ENCODE data around the gene SBNO1. TPM values are rescaled to one million over a fixed set of nuclear protein-coding genes. Genes with fewer than 3 reads are reported as not detected.

Gene SBNO1
- total RNA-seq, 1 experiment from 2014 or later = 60.8 TPM

- TF ChIP-seq, protein P1, sequence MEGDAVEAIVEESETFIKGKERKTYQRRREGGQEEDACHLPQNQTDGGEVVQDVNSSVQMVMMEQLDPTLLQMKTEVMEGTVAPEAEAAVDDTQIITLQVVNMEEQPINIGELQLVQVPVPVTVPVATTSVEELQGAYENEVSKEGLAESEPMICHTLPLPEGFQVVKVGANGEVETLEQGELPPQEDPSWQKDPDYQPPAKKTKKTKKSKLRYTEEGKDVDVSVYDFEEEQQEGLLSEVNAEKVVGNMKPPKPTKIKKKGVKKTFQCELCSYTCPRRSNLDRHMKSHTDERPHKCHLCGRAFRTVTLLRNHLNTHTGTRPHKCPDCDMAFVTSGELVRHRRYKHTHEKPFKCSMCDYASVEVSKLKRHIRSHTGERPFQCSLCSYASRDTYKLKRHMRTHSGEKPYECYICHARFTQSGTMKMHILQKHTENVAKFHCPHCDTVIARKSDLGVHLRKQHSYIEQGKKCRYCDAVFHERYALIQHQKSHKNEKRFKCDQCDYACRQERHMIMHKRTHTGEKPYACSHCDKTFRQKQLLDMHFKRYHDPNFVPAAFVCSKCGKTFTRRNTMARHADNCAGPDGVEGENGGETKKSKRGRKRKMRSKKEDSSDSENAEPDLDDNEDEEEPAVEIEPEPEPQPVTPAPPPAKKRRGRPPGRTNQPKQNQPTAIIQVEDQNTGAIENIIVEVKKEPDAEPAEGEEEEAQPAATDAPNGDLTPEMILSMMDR (IDR thresholded peaks at IDR 0.05; ENCODE audit: unreplicated experiment) = no peak
- Mint-ChIP-seq H3K4me1 (ENCODE audit: low read depth, unreplicated experiment) (peaks cover 6% of the 10 kb centered on the region), H3K27ac (ENCODE audit: unreplicated experiment) (no peak overlapping the region), H3K36me3 (ENCODE audit: insufficient read depth, unreplicated experiment) (peaks cover 77% of the 10 kb centered on the region), H3K9me3 (ENCODE audit: low read depth, unreplicated experiment) (no peaks in the 10 kb centered on the region), H3K27me3 (ENCODE audit: unreplicated experiment) (no peaks in the 10 kb centered on the region), H3K4me3 (ENCODE audit: low read depth, unreplicated experiment) (no peak overlapping the region)
- intact Hi-C loops (cut with micrococcal nuclease; ENCODE audit: unreplicated experiment) = no loop called here
- no peak for DNase-seq
- BruUV-seq (replicated peaks) = no TSS peak
- CTCF ChIA-PET = no interaction called here
Observed at GRCh38 chr12:123395236-123395635, 30.6 kb upstream of the SBNO1 start.

DNA sequence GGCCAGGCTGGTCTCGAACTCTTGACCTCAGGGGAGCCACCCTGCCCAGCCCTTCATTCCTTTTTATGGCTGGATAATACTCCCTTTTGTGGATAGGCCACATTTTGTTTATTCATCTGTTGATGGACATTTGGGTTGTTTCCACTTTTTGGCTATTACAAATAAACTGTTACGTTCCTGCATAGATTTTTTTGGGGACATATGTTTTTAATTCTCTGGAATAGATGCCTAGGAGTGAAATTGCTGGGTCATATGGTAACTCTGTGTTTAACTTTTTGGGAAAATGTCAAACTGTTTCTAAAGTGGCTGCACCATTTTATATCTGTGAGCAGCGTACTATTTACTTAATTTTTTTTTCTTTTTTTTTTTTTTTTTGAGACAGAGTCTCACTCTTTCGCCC, 29.1 kb upstream of the SBNO1 start:
- peaks cover 11% of the 10 kb centered on the region for H3K4me1 Mint-ChIP-seq (ENCODE audit: low read depth, unreplicated experiment)
- no peak overlapping the region for H3K27ac Mint-ChIP-seq (ENCODE audit: unreplicated experiment)
- CTCF ChIA-PET = no interaction called here
- DNase-seq = no peak
- H3K36me3 Mint-ChIP-seq (ENCODE audit: insufficient read depth, unreplicated experiment) = peaks cover 79% of the 10 kb centered on the region
- intact Hi-C loops (cut with micrococcal nuclease; ENCODE audit: unreplicated experiment) = no loop called here
- no peak overlapping the region for H3K4me3 Mint-ChIP-seq (ENCODE audit: low read depth, unreplicated experiment)
- no peaks in the 10 kb centered on the region for H3K9me3 Mint-ChIP-seq (ENCODE audit: low read depth, unreplicated experiment)
- BruUV-seq (replicated peaks) = no TSS peak
- H3K27me3 Mint-ChIP-seq (ENCODE audit: unreplicated experiment) = no peaks in the 10 kb centered on the region
- TF ChIP-seq, protein P1 (IDR thresholded peaks at IDR 0.05; ENCODE audit: unreplicated experiment) = no peak

GRCh38 chr12:123391546-123392343, 27.1 kb upstream of the SBNO1 start:
- intact Hi-C loops (cut with micrococcal nuclease; ENCODE audit: unreplicated experiment) = no loop called here
- no peak for DNase-seq
- Mint-ChIP-seq H3K4me1 (ENCODE audit: low read depth, unreplicated experiment) (peaks cover 26% of the 10 kb centered on the region), H3K9me3 (ENCODE audit: low read depth, unreplicated experiment) (no peaks in the 10 kb centered on the region), H3K27me3 (ENCODE audit: unreplicated experiment) (no peaks in the 10 kb centered on the region), H3K4me3 (ENCODE audit: low read depth, unreplicated experiment) (no peak overlapping the region), H3K36me3 (ENCODE audit: insufficient read depth, unreplicated experiment) (peaks cover 73% of the 10 kb centered on the region), H3K27ac (ENCODE audit: unreplicated experiment) (no peak overlapping the region)
- CTCF ChIA-PET = no interaction called here
- TF ChIP-seq, protein P1 (IDR thresholded peaks at IDR 0.05; ENCODE audit: unreplicated experiment) = no peak
- BruUV-seq (replicated peaks) = no TSS peak

DNA sequence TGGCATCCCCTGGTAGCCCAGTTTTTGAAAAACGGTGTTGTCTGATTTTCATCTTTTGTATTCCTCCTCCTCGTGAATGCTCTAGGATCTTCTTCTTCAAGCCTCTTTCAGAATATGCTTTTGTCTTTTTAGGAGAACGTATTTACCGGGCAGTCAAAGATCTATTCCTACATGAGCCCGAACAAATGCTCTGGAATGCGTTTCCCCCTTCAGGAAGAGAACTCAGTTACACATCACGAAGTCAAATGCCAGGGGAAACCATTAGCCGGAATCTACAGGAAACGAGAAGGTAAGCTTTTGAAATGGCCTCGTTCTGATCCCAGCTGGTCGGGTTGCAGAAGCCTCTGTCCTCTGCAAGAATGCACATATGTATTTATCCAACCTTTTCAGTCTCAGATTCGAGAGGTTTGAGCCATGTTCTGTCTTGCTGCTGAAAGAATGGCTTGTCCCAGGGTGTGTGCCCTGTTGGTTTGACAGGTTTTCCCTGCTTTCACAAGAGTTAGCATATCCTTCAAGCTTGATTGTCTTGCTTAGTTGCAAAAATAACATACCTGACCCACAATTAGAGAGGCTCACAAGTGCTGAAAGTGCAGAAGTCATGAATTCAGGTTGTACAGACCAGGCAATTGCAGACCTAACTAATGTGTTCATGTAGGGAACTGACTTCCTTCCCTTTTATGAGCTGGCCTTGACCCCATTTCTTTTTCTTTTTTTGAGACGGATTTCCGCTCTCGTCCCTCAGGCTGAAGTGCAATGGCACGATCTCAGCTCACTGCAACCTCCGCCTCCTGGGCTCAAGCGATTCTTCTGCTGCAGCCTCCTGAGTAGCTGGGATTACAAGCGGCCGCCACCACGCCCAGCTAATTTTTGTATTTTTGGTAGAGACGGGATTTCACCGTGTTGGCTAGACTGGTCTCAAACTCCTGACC, 26.1 kb upstream of the SBNO1 start:
- Mint-ChIP-seq H3K27me3 (ENCODE audit: unreplicated experiment) (no peaks in the 10 kb centered on the region), H3K27ac (ENCODE audit: unreplicated experiment) (peak overlapping the region; percentile 88), H3K9me3 (ENCODE audit: low read depth, unreplicated experiment) (no peaks in the 10 kb centered on the region), H3K4me3 (ENCODE audit: low read depth, unreplicated experiment) (peak overlapping the region; percentile 94), H3K4me1 (ENCODE audit: low read depth, unreplicated experiment) (peaks cover 27% of the 10 kb centered on the region), H3K36me3 (ENCODE audit: insufficient read depth, unreplicated experiment) (peaks cover 63% of the 10 kb centered on the region)
- CTCF ChIA-PET = interaction anchor here (0.6 kb wide), 1 partner anchor 586 kb away, joined by 4 read pairs; no protein-coding TSS in a partner anchor
- DNase-seq = no peak
- TF ChIP-seq, protein P1 (IDR thresholded peaks at IDR 0.05; ENCODE audit: unreplicated experiment) = no peak
- BruUV-seq (replicated peaks) = TSS peak; percentile 23
- intact Hi-C loops (cut with micrococcal nuclease; ENCODE audit: unreplicated experiment) = no loop called here

All from Calu3 (cell line).